GM19395 (cell line): Measurements from ENCODE around the gene DAB2IP.

Experiments used
- ATAC-seq: cut with Tn5 transposase; IDR thresholded peaks from one replicate; pipeline ENCODE4 v1.9.1; 2021; ENCODE audit warnings: mild to moderate bottlenecking, moderate library complexity; ENCODE audit not compliant: unreplicated experiment

The DAB2IP gene

GRCh38 chr9:121720311-121721057 is 69.0 kb downstream of the DAB2IP start:
- no peak for ATAC-seq

- ATAC-seq = no peak
Observed at GRCh38 chr9:121721058-121721350, 69.6 kb downstream of the DAB2IP start.

GRCh38 chr9:121721770-121722169 is 70.3 kb downstream of the DAB2IP start:
- ATAC-seq = no peak

- ATAC-seq = no peak
Observed at GRCh38 chr9:121725008-121725775, 73.8 kb downstream of the DAB2IP start.

DNA sequence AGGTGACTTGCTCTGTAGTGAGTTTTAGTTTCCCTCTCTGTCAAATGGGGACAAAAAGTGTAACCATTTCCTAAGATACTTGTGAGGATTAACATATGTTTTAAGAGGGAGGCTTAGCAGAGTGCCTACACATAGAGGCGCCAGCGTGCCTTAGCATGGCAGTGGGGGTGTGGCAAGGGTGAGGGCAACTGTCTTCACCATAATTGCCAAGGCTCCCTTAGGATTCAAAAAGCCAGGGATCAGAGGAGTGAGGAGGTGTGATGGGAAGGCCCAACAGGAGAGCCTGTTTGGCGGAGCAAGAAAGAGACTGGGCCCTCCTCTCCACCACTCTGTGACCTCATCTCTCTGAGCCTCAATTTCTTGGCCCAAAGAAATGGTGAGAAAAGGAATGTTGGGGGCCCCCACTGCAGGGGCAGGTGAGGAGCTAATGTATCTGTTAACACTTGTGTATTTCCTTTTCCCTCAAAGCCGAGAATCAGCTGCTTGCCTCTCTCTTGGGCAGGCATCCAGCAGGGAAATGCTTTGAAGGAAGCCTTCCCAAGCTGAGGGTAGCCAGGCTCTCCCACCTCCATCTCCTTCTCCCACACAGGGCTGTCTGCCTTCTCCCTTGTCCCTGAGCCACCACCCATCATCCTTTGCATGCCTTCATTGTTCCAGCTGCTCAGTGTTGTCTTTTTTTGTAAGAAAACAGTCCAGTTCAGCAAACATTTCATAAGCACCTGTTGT is 76.0 kb downstream of the DAB2IP start:
- no peak for ATAC-seq

DNA sequence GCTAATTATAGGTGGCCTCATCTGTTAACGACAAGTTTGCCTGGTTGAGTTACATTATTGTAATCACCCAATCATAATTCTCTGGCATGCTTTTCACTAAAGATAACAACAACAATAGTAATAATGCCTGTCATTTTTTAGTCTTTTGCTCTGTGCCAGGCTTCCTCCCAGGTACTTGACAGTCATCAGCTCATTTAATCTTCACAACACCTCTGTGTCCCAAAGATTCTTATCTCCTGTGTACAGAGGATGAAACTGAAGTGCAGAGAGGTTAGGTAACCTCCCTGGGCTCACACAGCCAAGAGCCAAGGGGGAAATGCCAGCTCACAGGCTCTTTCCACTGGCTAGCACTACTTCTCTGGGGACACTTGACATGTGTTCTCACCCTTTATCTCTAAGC is 77.5 kb downstream of the DAB2IP start:
- no peak for ATAC-seq

DNA sequence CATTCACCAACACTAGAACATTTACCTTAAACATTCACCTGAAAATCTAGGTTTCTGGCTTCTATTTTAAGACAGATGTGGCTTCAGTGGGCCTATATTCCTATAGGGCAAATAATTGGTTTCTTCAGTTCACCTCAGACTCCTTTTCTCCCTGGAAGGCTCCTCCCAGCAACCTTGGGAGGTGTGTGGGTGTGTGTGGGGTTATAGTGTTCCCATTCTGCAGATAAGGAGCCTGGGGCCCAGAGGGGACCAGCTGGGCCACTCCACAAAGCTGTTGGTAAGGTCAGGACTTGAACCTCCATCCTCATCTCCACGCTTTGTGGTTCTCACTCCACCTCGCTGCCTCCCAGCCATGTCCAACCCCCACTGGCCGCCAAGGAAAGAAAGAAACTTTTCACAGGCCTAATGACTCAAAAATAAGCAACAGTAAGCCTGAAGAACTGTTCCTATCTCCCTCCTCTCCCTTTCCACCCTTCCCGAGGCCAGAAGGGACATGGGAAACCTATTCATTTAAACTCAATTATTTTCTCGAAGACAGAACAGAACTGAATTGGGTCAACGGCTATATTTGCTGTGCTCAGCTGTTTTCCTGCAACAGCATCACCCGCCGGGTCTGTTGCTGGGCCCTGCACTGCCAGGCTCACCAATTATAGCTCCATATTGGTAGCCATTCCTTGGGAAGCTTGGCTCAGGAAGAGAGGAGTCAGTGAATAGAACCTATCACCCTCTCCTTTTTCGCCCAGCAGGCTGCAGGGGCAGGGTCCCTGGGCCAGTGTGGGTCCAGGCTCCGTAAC is 78.5 kb downstream of the DAB2IP start:
- ATAC-seq = no peak

- ATAC-seq = no peak
Observed at GRCh38 chr9:121731090-121731489, 79.7 kb downstream of the DAB2IP start.

DNA sequence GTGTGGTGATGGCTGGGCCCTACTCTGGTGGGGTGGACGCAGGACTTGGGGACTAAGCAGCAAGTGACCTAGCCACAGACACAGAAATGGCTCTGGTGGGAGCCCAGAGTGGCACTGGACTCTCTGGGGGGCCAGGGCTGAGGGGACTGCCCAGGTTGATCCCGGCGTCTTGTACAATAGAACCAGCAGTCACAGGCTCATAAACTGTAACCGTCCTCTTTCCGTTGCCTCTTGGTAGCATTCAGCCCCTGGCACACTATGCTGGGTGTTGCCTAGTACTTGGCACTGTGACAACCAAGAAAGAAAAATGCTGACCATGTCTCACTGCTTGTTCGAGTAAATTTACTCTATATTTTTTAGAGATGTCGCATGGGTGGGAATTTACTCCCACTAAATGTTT is 80.5 kb downstream of the DAB2IP start:
- no peak for ATAC-seq

- ATAC-seq = no peak
Observed at GRCh38 chr9:121732389-121732788, 81.0 kb downstream of the DAB2IP start.

DNA sequence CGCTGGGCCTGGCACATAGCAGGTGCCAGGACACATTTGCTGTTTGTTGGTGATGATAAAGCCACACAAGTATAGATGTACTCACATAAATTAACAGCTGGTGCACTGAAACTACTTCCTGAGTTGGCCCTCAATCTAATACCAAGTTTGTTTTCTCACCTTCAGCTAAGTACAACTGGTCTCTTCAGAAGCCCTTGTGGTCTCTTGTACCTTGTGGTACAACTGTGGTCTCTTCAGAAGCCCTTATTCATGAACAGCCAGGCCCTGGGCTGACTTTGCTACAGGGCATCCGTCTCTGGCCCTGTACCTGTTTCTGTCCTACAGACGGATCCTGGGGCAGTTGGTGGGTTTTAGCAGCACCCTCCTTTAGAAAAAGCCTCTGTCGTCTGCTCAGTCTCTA is 81.5 kb downstream of the DAB2IP start:
- no peak for ATAC-seq

DNA sequence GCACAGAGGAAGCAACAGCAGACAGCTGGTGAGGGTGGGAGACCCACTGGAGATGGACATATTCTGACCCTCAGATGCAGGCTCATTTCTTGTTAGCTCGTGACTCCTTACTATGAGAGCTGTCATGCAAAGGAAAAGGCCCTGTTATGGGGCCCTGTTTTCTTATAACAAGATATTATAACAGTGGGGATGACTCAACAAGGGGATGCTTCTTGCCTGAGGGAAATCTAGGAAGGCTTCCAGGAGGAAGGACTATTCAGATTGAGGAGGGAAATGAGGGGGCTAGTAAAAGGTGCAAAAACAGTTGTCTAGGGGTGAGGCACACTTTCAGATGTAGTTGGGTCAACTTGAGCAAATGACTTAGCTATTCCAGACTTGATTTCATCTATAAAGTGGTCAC is 83.0 kb downstream of the DAB2IP start:
- no peak for ATAC-seq

DNA sequence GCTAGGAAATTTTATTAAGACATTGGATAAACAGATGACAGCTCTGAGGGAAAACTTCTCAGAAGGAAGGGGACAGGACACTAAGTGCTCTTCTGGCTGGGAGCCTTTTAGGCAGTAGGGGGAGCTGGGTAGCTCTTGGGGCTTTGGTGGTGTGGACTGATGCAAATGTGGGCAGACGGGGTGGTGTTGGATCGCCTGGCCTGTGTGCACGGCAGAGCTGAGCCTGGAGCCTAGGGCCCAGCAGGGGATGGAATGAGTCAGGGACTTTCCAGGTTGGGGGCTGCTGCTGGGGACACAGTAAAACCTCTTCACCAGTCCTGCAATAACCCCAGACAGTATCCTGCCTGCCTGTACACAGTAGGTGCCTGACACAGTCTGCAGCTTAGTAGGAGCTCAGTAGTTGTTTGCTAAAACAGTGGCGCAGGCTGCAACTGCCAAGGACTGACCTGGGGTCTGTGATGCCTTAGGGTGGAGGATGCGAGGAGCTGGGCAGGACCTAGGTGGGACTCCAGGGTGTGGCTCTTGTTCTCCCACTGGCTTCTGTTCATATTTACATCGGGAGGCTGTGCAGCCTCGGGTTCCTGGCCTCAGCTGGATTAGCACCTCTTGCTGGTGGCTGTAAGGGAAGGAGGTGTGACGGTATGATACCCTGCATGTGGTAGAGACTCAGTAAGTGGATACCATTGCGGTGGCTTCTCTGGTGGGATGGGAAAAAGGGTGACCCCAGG is 83.8 kb downstream of the DAB2IP start:
- ATAC-seq = no peak

GRCh38 chr9:121735793-121736770 is 84.6 kb downstream of the DAB2IP start:
- no peak for ATAC-seq

- ATAC-seq = no peak
Observed at GRCh38 chr9:121736934-121737462, 85.6 kb downstream of the DAB2IP start.

GRCh38 chr9:121737481-121737931 is 86.1 kb downstream of the DAB2IP start:
- no peak for ATAC-seq

DNA sequence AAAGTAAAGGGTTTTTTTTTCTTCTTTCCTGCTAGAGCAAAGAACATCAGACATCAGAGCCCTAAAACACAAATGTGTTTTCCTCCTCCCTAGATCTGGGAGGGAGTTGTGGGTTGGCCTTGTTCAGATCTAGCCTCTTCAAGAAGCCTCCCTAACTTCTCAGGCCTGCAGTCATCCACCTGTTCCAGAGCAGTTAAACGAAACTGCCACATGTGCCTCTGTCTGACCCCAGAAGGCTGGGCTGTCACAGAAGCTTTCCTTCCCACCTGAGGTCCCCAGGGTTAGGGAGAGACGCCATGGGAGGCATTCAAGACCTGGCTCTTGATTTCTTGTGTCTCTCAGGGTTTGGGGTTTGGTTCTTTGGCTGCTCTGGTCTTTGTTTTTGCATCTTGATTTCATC is 87.0 kb downstream of the DAB2IP start:
- no peak for ATAC-seq

- ATAC-seq = no peak
Observed at GRCh38 chr9:121738968-121739367, 87.5 kb downstream of the DAB2IP start.

DNA sequence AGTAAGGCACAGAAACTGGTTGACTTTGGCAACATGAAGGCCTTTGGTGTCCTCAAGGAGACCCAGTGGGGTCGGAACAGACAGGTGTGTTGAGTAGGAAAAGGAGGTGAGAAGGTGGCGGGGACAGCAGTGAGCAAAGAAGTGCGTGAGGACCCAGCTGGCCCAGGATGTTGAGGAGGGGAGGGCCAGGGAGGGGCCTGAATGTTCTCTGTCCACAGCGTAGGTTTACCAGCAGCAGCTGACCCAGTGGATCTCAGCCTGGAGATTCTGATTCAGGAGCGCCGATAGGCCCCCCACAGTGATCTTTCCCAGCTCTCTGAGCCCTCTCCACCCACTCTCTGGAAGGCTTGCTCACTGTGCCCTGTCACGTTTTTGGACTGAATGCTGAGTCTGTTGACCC is 88.5 kb downstream of the DAB2IP start:
- no peak for ATAC-seq
